Vagina (tissue), 2 donors: ENCODE results near the gene IFT43.

Experiments used
- CTCF ChIP-seq, 3 experiments: fragments of 450-650 bp in 2 of 3; fragments of 200-600 bp in 1 of 3; sonication (generic) in 1 of 3; IDR thresholded peaks; one replicate each; pipeline ENCODE4 v1.5.1; 2017 to 2019; ENCODE audit warnings: antibody characterized with exemption in 3 of 3, mild to moderate bottlenecking in 2 of 3, moderate library complexity in 2 of 3
- POLR2A ChIP-seq, 2 donors: fragments of 450-650 bp; IDR thresholded peaks; one replicate each; pipeline ENCODE4 v1.6.1; 2017; ENCODE audit warnings: antibody characterized with exemption in 2 of 2, mild to moderate bottlenecking in 2 of 2, moderate library complexity in 2 of 2

GRCh38 chr14:76057914-76058313, 72.4 kb downstream of the IFT43 start:
- TF ChIP-seq POLR2A (IDR thresholded peaks at IDR 0.05) (no peak), CTCF (IDR thresholded peaks at IDR 0.05) (no peak)
